ENCODE data around the gene ITFG2.

- TF ChIP-seq EP300 (IDR thresholded peaks at IDR 0.05) (no peak), CTCF (IDR thresholded peaks at IDR 0.05) (no peak), POLR2A (IDR thresholded peaks at IDR 0.05) (no peak), POLR2AphosphoS5 (IDR thresholded peaks at IDR 0.05) (no peak)
Observed at GRCh38 chr12:2833327-2833726, 20.9 kb downstream of the ITFG2 start.
